ENCODE results near the gene CCDC171.
"Not testable (repeated sequence)": the region's sequence is repeated elsewhere in the genome, so short reads cannot be mapped to it uniquely, and the experiment has no call there.

The CCDC171 gene

GRCh38 chr9:15697446-15697851, 144.6 kb downstream of the CCDC171 start:
- no peak for DNase-seq (ENCODE audit: low read depth)

- DNase-seq (ENCODE audit: low read depth), result not testable (repeated sequence)
These were observed 147.2 kb downstream of the CCDC171 start for GRCh38 chr9:15699876-15700559.

- no peak for DNase-seq (ENCODE audit: low read depth)
These were observed 154.2 kb downstream of the CCDC171 start for GRCh38 chr9:15707000-15707399.

- no peak for DNase-seq (ENCODE audit: low read depth)
These were observed 158.7 kb downstream of the CCDC171 start for GRCh38 chr9:15711531-15711930.

GRCh38 chr9:15711931-15712330, 159.1 kb downstream of the CCDC171 start:
- DNase-seq (ENCODE audit: low read depth), result no peak

GRCh38 chr9:15714746-15715145, 161.9 kb downstream of the CCDC171 start:
- DNase-seq (ENCODE audit: low read depth), result no peak

- no peak for DNase-seq (ENCODE audit: low read depth)
These were observed 164.6 kb downstream of the CCDC171 start for GRCh38 chr9:15717290-15717967.

GRCh38 chr9:15718423-15718822, 165.6 kb downstream of the CCDC171 start:
- no peak for DNase-seq (ENCODE audit: low read depth)

GRCh38 chr9:15720861-15721260, 168.0 kb downstream of the CCDC171 start:
- DNase-seq (ENCODE audit: low read depth), result no peak

- DNase-seq (ENCODE audit: low read depth), result no peak
These were observed 170.0 kb downstream of the CCDC171 start for GRCh38 chr9:15722888-15723287.

GRCh38 chr9:15724016-15724415, 171.2 kb downstream of the CCDC171 start:
- no peak for DNase-seq (ENCODE audit: low read depth)

- DNase-seq (ENCODE audit: low read depth), result no peak
These were observed 171.8 kb downstream of the CCDC171 start for GRCh38 chr9:15724612-15725011.

GRCh38 chr9:15725953-15726352, 173.1 kb downstream of the CCDC171 start:
- no peak for DNase-seq (ENCODE audit: low read depth)

- no peak for DNase-seq (ENCODE audit: low read depth)
These were observed 176.7 kb downstream of the CCDC171 start for GRCh38 chr9:15729507-15729906.

GRCh38 chr9:15735083-15735857, 182.4 kb downstream of the CCDC171 start:
- no peak for DNase-seq (ENCODE audit: low read depth)

GRCh38 chr9:15736569-15736968, 183.7 kb downstream of the CCDC171 start:
- no peak for DNase-seq (ENCODE audit: low read depth)

- DNase-seq (ENCODE audit: low read depth), result no peak
These were observed 185.2 kb downstream of the CCDC171 start for GRCh38 chr9:15738011-15738410.

- DNase-seq (ENCODE audit: low read depth), result no peak
These were observed 188.2 kb downstream of the CCDC171 start for GRCh38 chr9:15741015-15741414.

GRCh38 chr9:15743512-15743911, 190.7 kb downstream of the CCDC171 start:
- no peak for DNase-seq (ENCODE audit: low read depth)

- no peak for DNase-seq (ENCODE audit: low read depth)
These were observed 191.4 kb downstream of the CCDC171 start for GRCh38 chr9:15744196-15744595.

- DNase-seq (ENCODE audit: low read depth), result no peak
These were observed 194.1 kb downstream of the CCDC171 start for GRCh38 chr9:15746905-15747304.

GRCh38 chr9:15755660-15756059, 202.8 kb downstream of the CCDC171 start:
- DNase-seq (ENCODE audit: low read depth), result no peak

- no peak for DNase-seq (ENCODE audit: low read depth)
These were observed 208.7 kb downstream of the CCDC171 start for GRCh38 chr9:15761551-15761950.

Data from stimulated activated CD8-positive, alpha-beta memory T cell treated with anti-CD3 and anti-CD28 coated beads, Interleukin-7, amount 100 ng/mL, for 24 hours (primary cell).